Tibial nerve (tissue), 4 donors: ENCODE measurements around the gene ZCCHC9. TPM values are rescaled to one million over a fixed set of nuclear protein-coding genes. Genes with fewer than 3 reads are reported as not detected.

Experiments used
- DNase-seq, 2 donors: peaks; one replicate each; pipeline ENCODE4 v3.0.0-alpha.2; 2019; ENCODE audit warnings: low spot score in 2 of 2
- H3K27ac ChIP-seq, 4 donors: fragments of 200-600 bp; sonication (generic) in 3 of 4; one replicate each; pipeline ENCODE4 v1.5.1; 2017 to 2019; ENCODE audit warnings: mild to moderate bottlenecking in 1 of 4
- H3K27me3 ChIP-seq, 2 donors: fragments of 200-600 bp; sonication (generic) in 1 of 2; one replicate each; pipeline versions ENCODE4 v1.5.1 to v1.6.0; 2017 to 2019
- H3K36me3 ChIP-seq, 3 donors: fragments of 200-600 bp; sonication (generic); one replicate each; pipeline ENCODE4 v1.5.1; 2018 to 2019
- H3K4me1 ChIP-seq, 4 donors: fragments of 200-600 bp; sonication (generic) in 3 of 4; one replicate each; pipeline ENCODE4 v1.5.1; 2017 to 2019
- H3K4me3 ChIP-seq, 4 donors: fragments of 200-600 bp; sonication (generic) in 3 of 4; one replicate each; pipeline ENCODE4 v1.5.1; 2017 to 2019; ENCODE audit warnings: mild to moderate bottlenecking in 1 of 4, moderate library complexity in 1 of 4
- H3K9me3 ChIP-seq, 4 donors: fragments of 200-600 bp; sonication (generic) in 3 of 4; one replicate each; pipeline ENCODE4 v1.5.1; 2017 to 2019
- EP300 ChIP-seq, 2 donors: sonication (generic); formaldehyde crosslinking; IDR thresholded peaks; one replicate each; pipeline ENCODE4 v1.6.1; 2017; ENCODE audit warnings: antibody characterized with exemption in 2 of 2, mild to moderate bottlenecking in 1 of 2
- POLR2A ChIP-seq, 2 donors: fragments of 450-650 bp; IDR thresholded peaks; one replicate each; pipeline ENCODE4 v1.6.1; 2017; ENCODE audit warnings: antibody characterized with exemption in 2 of 2, mild to moderate bottlenecking in 2 of 2, moderate library complexity in 2 of 2
- WGBS, 2 donors: methylation state at CpG; one replicate each; pipeline ENCODE4 v1.1.5; 2018; 5-methylcytosine and 5-hydroxymethylcytosine counted together
- total RNA-seq, 4 donors: library from RNA; depleted of rRNA; stranded (reverse); fragments of >200 nt; gene quantifications; one replicate each; pipeline ENCODE4 v1.1.0, GENCODE V29; 2016
- TF ChIP-seq, protein P1 (sequence below), 5 experiments: fragments of 200-600 bp in 3 of 5; fragments of 450-650 bp in 2 of 5; sonication (generic) in 3 of 5; IDR thresholded peaks; one replicate each; pipeline ENCODE4 v1.5.1; 2016 to 2019; ENCODE audit warnings: antibody characterized with exemption in 5 of 5, mild to moderate bottlenecking in 3 of 5, moderate library complexity in 2 of 5

Gene ZCCHC9
- total RNA-seq, 4 donors from 2014 or later: 18.2 to 18.8 (median 18.4) TPM

DNA sequence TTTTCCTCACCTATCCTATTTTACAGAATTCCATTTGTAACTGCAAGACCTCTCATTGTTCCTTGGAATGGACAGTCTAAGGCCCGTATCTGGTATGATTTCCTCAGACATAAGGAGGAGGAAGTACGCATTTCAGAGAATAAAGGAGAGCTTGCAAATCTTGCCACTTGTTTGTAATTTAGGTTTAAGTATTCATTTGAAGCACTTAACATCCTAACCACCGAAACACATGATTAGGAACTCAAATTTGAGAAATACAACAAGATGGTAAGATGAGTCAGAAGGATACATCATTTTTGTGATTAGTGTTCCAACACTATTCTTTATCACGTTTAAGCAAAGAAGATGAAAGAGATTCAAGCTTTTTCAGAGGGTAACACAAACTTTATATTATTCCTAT, 3.9 kb upstream of the ZCCHC9 start:
- WGBS, 2 donors: 70 to 74% methylated on average over 4 of the region's 4 CpGs
- TF ChIP-seq EP300 (IDR thresholded peaks at IDR 0.05) (no peak), POLR2A (IDR thresholded peaks at IDR 0.05) (no peak)
- TF ChIP-seq, protein P1, sequence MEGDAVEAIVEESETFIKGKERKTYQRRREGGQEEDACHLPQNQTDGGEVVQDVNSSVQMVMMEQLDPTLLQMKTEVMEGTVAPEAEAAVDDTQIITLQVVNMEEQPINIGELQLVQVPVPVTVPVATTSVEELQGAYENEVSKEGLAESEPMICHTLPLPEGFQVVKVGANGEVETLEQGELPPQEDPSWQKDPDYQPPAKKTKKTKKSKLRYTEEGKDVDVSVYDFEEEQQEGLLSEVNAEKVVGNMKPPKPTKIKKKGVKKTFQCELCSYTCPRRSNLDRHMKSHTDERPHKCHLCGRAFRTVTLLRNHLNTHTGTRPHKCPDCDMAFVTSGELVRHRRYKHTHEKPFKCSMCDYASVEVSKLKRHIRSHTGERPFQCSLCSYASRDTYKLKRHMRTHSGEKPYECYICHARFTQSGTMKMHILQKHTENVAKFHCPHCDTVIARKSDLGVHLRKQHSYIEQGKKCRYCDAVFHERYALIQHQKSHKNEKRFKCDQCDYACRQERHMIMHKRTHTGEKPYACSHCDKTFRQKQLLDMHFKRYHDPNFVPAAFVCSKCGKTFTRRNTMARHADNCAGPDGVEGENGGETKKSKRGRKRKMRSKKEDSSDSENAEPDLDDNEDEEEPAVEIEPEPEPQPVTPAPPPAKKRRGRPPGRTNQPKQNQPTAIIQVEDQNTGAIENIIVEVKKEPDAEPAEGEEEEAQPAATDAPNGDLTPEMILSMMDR (IDR thresholded peaks at IDR 0.05): no peak
- no peak for DNase-seq

DNA sequence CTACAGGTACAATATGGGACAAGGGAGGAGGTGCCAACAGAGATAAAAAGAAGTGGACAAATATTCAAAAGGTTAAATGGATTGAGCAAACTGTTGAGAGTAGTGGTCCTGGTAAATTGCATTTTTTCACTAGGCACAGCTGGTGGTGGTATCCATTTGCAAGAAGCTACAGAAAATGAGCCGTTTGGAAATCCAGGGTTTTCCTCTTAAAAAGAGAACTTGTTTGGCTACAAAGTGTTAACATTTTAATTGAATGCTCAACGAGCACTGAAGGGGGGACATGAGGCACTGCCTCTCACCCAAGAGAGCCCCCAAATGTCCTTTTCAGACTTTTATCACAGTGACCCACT, 491 bp upstream of the ZCCHC9 start:
- TF ChIP-seq, protein P1 (IDR thresholded peaks at IDR 0.05): no peak
- TF ChIP-seq EP300 (IDR thresholded peaks at IDR 0.05): no peak
- no peak for TF ChIP-seq POLR2A (IDR thresholded peaks at IDR 0.05)
- peak overlapping the region; percentile 70 to 93 (median 90) for H3K27ac ChIP-seq
- H3K4me3 ChIP-seq: peak overlapping the region; percentile 79 to 93 (median 84)
- no peak for DNase-seq
- H3K27me3 ChIP-seq: no peaks in the 10 kb centered on the region
- peaks cover 0 to 1% (median 0%) of the 10 kb centered on the region in 3 donors for H3K36me3 ChIP-seq
- 0% methylated on average over 2 of the region's 2 CpGs for WGBS, 2 donors
- peaks cover 0 to 74% (median 14%) of the 10 kb centered on the region in 4 donors for H3K4me1 ChIP-seq
- no peaks in the 10 kb centered on the region for H3K9me3 ChIP-seq

More for the DNA sequence above, 3.9 kb upstream of the ZCCHC9 start:
- Histone ChIP-seq H3K4me3 (no peak overlapping the region), H3K27me3 (no peaks in the 10 kb centered on the region), H3K9me3 (peaks cover 0 to 6% (median 0%) of the 10 kb centered on the region in 4 donors), H3K4me1 (peaks cover 0 to 49% (median 14%) of the 10 kb centered on the region in 4 donors), H3K36me3 (peaks cover 0 to 5% (median 0%) of the 10 kb centered on the region in 3 donors), H3K27ac (no peak overlapping the region)

DNA sequence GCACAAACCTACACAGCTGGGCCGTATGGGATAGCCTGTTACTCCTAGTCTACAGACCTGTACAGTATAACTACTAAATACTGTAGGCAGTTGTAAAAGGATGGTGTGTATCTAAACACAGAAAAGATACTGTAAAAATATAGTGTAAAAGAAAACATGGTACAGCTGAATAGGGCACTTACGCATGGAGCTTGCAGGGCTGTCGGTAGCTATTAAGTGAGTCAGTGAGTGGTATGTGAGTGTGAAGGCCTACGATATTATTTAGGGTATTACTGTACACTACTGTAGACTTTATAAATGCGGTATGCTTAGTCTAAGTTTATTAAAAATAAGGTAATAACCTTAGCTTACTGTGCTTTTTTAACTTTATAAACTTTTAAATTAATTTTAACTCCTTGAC, 1.2 kb downstream of the ZCCHC9 start:
- 90% methylated on average over 5 of the region's 5 CpGs for WGBS, 2 donors
- no peaks in the 10 kb centered on the region for H3K9me3 ChIP-seq
- TF ChIP-seq, protein P1 (IDR thresholded peaks at IDR 0.05): no peak
- TF ChIP-seq EP300 (IDR thresholded peaks at IDR 0.05): no peak
- TF ChIP-seq POLR2A (IDR thresholded peaks at IDR 0.05): no peak

DNA sequence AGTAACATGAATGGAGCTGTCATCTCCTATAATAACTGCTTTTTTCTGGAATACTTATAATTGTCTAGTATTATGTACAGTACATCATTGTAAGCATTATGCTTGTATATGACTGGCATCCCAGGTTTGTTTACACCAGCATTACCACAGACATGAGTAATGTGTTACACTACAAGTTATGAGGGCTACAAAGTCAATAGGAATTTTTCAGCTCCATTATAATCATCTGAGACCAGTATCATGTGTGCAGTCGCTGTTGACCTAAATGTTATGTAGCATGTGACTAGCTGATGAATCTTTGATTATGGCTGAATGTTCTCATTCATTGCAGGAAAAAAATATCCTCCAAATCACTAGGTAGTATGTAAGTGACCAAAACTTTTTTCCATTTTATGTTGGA, 2.2 kb downstream of the ZCCHC9 start:
- H3K27me3 ChIP-seq: no peaks in the 10 kb centered on the region
- H3K9me3 ChIP-seq: no peaks in the 10 kb centered on the region
- H3K36me3 ChIP-seq: peaks cover 0 to 4% (median 0%) of the 10 kb centered on the region in 3 donors
- no peak overlapping the region for H3K27ac ChIP-seq
- peaks cover 0 to 59% (median 14%) of the 10 kb centered on the region in 4 donors for H3K4me1 ChIP-seq
- whole genome bisulfite sequencing, 2 donors: 46 to 50% methylated on average over 1 of the region's 1 CpG
- DNase-seq: no peak
- TF ChIP-seq, protein P1 (IDR thresholded peaks at IDR 0.05): no peak
- TF ChIP-seq POLR2A (IDR thresholded peaks at IDR 0.05) (no peak), EP300 (IDR thresholded peaks at IDR 0.05) (no peak)
- no peak overlapping the region for H3K4me3 ChIP-seq

More for the DNA sequence above, 1.2 kb downstream of the ZCCHC9 start:
- Histone ChIP-seq H3K27me3 (no peaks in the 10 kb centered on the region), H3K4me1 (peaks cover 0 to 68% (median 14%) of the 10 kb centered on the region in 4 donors), H3K4me3 (peak overlapping the region in 3 of 4 donors; percentile 79 to 86 (median 82)), H3K27ac (peak overlapping the region in 1 of 4 donors; percentile 93), H3K36me3 (peaks cover 0 to 4% (median 0%) of the 10 kb centered on the region in 3 donors)
- no peak for DNase-seq

DNA sequence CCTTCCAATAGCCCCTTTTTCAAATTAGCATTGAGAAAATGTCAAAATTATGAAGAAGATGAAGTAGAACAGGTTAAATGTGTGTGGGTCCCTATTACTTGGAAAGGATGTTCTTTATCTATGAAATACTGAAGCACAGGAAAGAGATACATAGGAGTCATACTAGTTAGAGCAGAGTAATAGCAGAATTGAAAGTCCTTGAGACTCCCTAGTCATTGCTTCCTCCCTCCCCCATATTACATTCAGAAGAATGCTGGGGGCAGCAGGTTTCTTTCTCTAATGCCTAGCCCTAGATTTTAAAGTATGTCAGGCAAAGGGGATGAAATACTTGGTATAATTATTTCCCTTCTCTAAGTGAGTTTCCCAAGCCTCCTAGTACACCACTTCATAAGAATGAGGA, 4.4 kb downstream of the ZCCHC9 start:
- H3K9me3 ChIP-seq: no peaks in the 10 kb centered on the region
- no peaks in the 10 kb centered on the region for H3K27me3 ChIP-seq
- no peak overlapping the region for H3K27ac ChIP-seq
- no peak for DNase-seq
- TF ChIP-seq POLR2A (IDR thresholded peaks at IDR 0.05) (no peak), EP300 (IDR thresholded peaks at IDR 0.05) (no peak)
- TF ChIP-seq, protein P1 (IDR thresholded peaks at IDR 0.05): no peak
- H3K36me3 ChIP-seq: peaks cover 0 to 17% (median 0%) of the 10 kb centered on the region in 3 donors
- H3K4me3 ChIP-seq: no peak overlapping the region
- H3K4me1 ChIP-seq: peaks cover 0 to 36% (median under 1%) of the 10 kb centered on the region in 4 donors
